NCI-H1436 (cell line): Measurements from ENCODE around the gene SEC16A.
"Not testable (repeated sequence)": the region's sequence is repeated elsewhere in the genome, so short reads cannot be mapped to it uniquely, and the experiment has no call there.

Experiments used
- DNase-seq: peaks from one replicate; lab custom pipeline; 2025; lab: John Stamatoyannopoulos, UW

Gene SEC16A

DNA sequence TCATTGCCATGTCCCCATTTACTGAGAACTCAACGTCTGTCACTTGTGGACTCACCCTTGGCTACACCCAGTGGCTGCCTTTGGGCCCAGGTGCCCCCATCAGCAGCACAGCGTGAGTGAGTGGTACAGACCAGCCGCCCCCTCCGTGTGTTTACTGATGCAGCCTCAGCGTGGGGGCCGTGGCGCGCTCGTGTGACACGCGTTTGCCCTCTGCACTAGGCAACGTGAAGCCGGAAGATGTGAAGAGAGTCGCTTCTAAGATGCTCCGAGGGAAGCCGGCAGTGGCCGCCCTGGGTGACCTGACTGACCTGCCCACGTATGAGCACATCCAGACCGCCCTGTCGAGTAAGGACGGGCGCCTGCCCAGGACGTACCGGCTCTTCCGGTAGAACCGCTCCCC, 60.0 kb downstream of the SEC16A start:
- DNase-seq, result no peak

DNA sequence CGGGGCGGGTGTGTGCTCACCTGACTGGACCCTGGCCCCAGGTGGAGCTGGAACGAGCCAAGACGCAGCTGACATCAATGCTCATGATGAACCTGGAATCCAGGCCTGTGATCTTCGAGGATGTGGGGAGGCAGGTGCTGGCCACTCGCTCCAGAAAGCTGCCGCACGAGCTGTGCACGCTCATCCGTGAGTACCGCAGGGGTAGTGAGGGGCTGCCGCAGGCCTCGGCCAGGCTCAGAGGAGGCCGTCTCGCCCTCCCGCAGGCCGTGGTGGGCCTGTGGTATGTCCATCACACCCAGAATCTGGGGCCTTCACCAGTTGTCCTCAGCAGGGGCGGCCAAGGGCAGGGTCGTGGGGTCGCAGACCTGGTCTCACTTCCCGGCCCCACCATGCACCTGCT, 61.0 kb downstream of the SEC16A start:
- DNase-seq, result no peak

DNA sequence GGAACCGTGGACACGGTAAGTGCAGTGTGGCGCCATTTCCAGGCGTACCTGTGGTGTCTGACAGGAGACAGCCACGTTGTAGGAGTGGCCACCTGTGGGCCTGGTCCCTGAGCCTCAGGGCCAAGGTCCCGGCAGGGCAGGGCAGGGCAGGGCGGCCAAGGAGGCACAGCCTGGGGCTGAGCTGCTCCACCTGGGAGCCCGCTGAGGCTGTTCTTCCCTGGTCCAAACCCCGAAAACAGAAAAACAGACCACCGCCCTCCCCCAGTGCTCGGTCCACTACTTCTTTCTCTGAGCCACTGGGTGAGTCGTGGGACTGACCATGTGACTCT, 63.8 kb downstream of the SEC16A start:
- no peak for DNase-seq

GRCh38 chr9:136418182-136419091, 64.4 kb downstream of the SEC16A start:
- DNase-seq, result no peak

- no peak for DNase-seq
These were observed 65.9 kb downstream of the SEC16A start for GRCh38 chr9:136416914-136417313.

GRCh38 chr9:136416427-136416826, 66.4 kb downstream of the SEC16A start:
- no peak for DNase-seq

DNA sequence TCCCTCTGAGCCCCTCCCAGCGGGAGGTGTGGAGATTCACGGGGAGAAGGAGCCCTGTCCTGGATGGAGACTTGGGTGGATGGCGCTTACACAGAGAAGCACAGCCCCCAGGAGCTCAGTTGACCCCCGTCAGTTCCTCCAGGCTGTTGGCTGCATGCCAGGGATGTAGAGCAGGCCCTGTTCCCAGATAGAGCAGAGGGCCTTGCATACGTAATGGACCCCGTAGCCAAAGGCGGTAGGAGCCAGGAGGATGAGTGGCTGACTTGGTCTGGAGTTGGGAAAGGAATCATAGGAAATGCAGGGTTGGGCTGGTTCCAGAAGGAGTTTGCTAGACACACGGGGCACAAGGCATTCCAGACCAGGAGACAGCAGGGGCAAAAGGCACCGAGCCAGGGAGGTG, 69.9 kb downstream of the SEC16A start:
- no peak for DNase-seq

DNA sequence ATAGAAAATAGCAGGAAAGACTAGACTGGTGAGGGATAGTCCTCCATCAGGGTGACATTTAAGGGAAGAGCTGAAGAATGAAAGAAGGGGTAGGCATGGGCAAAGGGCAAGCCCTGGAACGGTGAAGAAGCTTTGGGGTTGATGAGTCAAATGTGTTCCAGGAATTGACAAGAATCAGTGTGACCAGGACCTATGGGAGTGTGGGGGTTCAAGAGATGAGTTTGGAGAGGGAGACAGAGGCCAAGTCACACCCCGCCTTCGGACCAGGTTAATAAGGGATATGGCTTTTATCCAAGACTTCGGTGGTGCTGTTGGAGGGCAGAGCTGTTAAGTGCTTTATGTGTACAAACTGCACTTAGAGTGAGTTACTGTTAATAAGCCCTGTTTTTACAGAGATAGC, 71.5 kb downstream of the SEC16A start:
- DNase-seq, result no peak

DNA sequence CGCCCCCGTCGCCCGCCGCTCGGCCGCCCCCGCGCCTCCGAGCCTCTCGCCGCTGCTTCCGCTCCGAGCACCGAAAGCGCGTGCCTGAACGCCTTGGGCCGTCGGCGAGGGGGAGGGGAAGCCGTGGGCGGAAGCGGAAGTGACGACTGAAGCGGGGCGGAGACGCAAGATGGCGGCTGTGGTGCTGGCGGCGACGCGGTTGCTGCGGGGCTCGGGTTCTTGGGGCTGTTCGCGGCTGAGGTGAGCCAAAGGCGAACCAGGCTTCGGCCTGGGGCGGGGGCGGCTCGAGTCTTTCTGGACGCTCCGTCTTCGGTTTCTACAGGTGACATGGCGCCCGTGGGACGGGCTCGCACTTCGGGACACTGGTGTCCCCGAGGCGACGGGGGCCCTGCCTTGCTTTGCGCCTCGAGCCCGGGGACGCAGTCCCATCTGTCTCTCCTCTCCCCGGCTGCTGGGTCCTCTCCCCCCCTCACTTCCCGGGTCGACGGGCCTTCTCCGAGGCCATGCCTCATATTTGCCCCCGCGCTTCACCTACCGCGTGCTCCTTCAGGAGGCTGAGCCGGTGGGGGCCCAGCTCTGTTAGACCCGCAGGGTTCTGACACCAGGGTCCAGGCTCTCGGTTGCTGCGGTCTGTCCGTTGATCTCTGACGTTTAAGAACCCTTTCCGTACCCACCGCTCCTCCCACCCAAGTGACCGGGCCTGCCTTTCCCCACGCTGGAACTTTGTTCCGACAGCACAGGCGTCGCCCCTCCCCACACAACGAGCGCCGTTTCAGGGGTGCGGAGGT, 72.1 kb downstream of the SEC16A start, which contains the start of the genes ENTR1 and PMPCA:
Gene ENTR1, minus strand, starts transcription at position 115 of the 788 bp plus-strand sequence. CDS start 217 bp downstream, outside the sequence.
Gene PMPCA, plus strand, starts transcription at position 159 of the 788 bp plus-strand sequence. Its CDS starts 11 bp downstream, at position 170.
- DNase-seq, result peak; percentile 83

- DNase-seq, result no peak
These were observed 73.0 kb downstream of the SEC16A start for GRCh38 chr9:136409557-136410455.

DNA sequence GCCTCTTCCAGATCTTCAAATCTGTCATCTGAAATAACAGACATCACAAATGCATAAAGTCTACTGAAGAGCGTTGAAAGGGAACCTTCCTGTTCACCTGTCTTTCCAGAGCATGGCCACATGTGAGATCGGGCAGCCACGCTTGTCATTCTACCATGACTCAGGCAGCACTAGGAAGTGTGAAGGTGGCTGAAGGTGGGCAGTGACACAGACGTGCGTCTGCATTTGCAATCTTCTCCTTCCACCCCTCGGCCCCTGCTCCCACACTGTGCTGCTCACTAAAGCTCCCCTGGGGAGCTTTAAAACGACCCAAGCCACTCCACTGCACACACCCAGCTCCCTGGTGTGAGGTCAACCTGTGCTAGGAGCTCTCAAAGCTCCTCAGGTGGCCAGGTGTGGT, 74.9 kb downstream of the SEC16A start:
- DNase-seq, result no peak

- DNase-seq, result not testable (repeated sequence)
These were observed 75.8 kb downstream of the SEC16A start for GRCh38 chr9:136407061-136407460.

GRCh38 chr9:136405904-136406303, 76.9 kb downstream of the SEC16A start:
- not testable (repeated sequence) for DNase-seq

- DNase-seq, result no peak
These were observed 77.4 kb downstream of the SEC16A start for GRCh38 chr9:136405481-136405880.

DNA sequence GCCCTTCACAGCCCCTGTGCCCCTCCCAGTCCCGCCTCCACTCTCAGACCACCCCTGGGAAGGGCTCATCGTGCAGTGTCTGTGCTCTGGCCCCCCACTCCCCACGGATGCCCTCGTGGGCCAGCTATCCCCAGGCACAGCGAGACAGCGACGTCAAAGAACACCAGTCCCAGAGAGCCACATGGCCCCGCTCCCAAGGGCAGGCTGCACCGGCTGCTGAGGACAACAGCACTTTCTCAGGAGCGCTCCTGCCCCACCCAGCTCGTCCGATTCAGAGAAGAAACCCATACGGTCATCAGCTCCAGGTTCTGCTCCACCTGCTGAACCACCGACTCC, 78.1 kb downstream of the SEC16A start:
- no peak for DNase-seq

- no peak for DNase-seq
These were observed 78.7 kb downstream of the SEC16A start for GRCh38 chr9:136403915-136404800.

- DNase-seq, result no peak
These were observed 79.3 kb downstream of the SEC16A start for GRCh38 chr9:136403538-136403914.

DNA sequence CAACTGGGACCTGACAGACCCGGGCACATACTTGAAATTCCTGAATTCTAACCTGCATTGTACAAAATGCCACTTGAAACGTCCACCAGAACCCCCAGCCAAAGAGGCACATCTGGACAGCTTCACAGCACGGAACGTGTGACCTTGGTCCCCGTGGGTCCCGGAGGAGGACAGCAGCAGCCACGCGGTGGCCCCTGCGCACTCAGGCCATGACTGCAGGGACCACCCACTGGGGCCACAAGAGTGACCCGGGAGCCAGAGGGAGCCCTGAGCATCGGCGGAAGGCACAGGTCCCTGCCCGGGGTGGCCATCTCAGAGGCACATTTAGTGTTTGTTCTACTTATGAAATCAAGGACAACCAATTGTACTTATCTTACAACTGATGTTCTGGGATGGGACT, 80.8 kb downstream of the SEC16A start:
- DNase-seq, result no peak

DNA sequence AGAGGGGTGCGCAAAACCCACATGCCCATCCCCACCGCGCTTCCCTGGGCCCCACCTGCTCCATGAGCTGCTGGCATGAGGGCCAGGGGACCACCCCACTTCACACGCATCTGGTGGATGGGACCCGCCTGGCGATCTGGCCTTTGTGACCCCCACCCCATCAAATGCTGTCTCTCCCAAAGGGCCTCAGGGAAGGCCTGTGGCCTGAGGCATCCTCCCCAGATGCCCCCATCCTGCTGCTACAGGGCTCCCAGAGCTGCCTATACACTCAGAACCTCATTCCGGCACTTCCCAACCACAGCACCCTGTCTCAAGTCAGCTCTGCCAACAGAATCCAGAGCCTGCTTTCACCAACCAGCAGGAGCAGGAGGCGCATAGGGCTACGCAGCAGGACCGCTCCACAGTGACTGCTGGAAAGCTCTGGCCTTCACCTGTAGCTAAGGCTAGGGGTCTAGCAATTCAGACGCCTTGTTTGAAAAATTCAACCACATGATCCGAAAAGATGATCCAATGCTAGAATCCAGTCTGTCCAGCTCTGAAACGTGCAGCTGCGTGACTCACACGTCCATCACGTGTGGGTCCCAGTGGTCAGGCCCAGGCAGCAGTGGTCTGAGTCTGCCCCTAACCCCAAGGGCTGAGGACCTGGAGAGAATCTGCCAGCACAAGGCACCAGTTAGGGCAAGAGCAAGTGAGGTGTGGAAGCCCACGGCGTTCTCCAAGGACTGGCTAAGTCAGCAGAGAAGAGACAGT, 81.5 kb downstream of the SEC16A start:
- no peak for DNase-seq
